ENCODE data around the gene PLEKHM3.

Gene PLEKHM3

GRCh38 chr2:207801259-207801658, 224.1 kb downstream of the PLEKHM3 start:
- Histone ChIP-seq H3K4me1 (ENCODE audit: control insufficient read depth, insufficient read depth, low read length) (peaks cover 22% of the 10 kb centered on the region), H3K27ac (ENCODE audit: low read depth, low read length) (peak overlapping the region; percentile 47), H3K9me3 (ENCODE audit: control insufficient read depth, insufficient read depth, low read length) (no peaks in the 10 kb centered on the region), H3K4me3 (ENCODE audit: low read depth, low read length) (no peak overlapping the region), H3K27me3 (ENCODE audit: control insufficient read depth, insufficient read depth, low read length) (no peaks in the 10 kb centered on the region), H3K36me3 (ENCODE audit: control insufficient read depth, insufficient read depth, low read length) (no peaks in the 10 kb centered on the region), H3K9ac (ENCODE audit: low read depth, low read length) (no peak overlapping the region)

GRCh38 chr2:207796585-207797350, 228.6 kb downstream of the PLEKHM3 start:
- H3K27ac ChIP-seq (ENCODE audit: low read depth, low read length), result peak overlapping the region; percentile 84
- H3K27me3 ChIP-seq (ENCODE audit: control insufficient read depth, insufficient read depth, low read length), result no peaks in the 10 kb centered on the region
- H3K36me3 ChIP-seq (ENCODE audit: control insufficient read depth, insufficient read depth, low read length), result no peaks in the 10 kb centered on the region
- no peaks in the 10 kb centered on the region for H3K9me3 ChIP-seq (ENCODE audit: control insufficient read depth, insufficient read depth, low read length)
- peaks cover 26% of the 10 kb centered on the region for H3K4me1 ChIP-seq (ENCODE audit: control insufficient read depth, insufficient read depth, low read length)
- no peak overlapping the region for H3K4me3 ChIP-seq (ENCODE audit: low read depth, low read length)
- peak overlapping the region; percentile 46; the same call in 1 of the 2 replicates for H3K9ac ChIP-seq (ENCODE audit: low read depth, low read length)

- Histone ChIP-seq H3K9me3 (ENCODE audit: control insufficient read depth, insufficient read depth, low read length) (no peaks in the 10 kb centered on the region), H3K9ac (ENCODE audit: low read depth, low read length) (peak overlapping the region; percentile 39), H3K27me3 (ENCODE audit: control insufficient read depth, insufficient read depth, low read length) (no peaks in the 10 kb centered on the region), H3K36me3 (ENCODE audit: control insufficient read depth, insufficient read depth, low read length) (no peaks in the 10 kb centered on the region), H3K4me3 (ENCODE audit: low read depth, low read length) (no peak overlapping the region), H3K4me1 (ENCODE audit: control insufficient read depth, insufficient read depth, low read length) (peaks cover 21% of the 10 kb centered on the region), H3K27ac (ENCODE audit: low read depth, low read length) (peak overlapping the region; percentile 95)
These were observed 233.0 kb downstream of the PLEKHM3 start for GRCh38 chr2:207792244-207792785.

- Histone ChIP-seq H3K9ac (ENCODE audit: low read depth, low read length) (no peak overlapping the region), H3K4me3 (ENCODE audit: low read depth, low read length) (no peak overlapping the region), H3K36me3 (ENCODE audit: control insufficient read depth, insufficient read depth, low read length) (no peaks in the 10 kb centered on the region), H3K4me1 (ENCODE audit: control insufficient read depth, insufficient read depth, low read length) (peaks cover 15% of the 10 kb centered on the region), H3K27ac (ENCODE audit: low read depth, low read length) (no peak overlapping the region), H3K9me3 (ENCODE audit: control insufficient read depth, insufficient read depth, low read length) (no peaks in the 10 kb centered on the region), H3K27me3 (ENCODE audit: control insufficient read depth, insufficient read depth, low read length) (no peaks in the 10 kb centered on the region)
These were observed 233.6 kb downstream of the PLEKHM3 start for GRCh38 chr2:207791579-207792243.

- Histone ChIP-seq H3K27ac (ENCODE audit: low read depth, low read length) (no peak overlapping the region), H3K4me1 (ENCODE audit: control insufficient read depth, insufficient read depth, low read length) (peaks cover 10% of the 10 kb centered on the region), H3K9me3 (ENCODE audit: control insufficient read depth, insufficient read depth, low read length) (no peaks in the 10 kb centered on the region), H3K4me3 (ENCODE audit: low read depth, low read length) (no peak overlapping the region), H3K9ac (ENCODE audit: low read depth, low read length) (no peak overlapping the region), H3K36me3 (ENCODE audit: control insufficient read depth, insufficient read depth, low read length) (no peaks in the 10 kb centered on the region), H3K27me3 (ENCODE audit: control insufficient read depth, insufficient read depth, low read length) (no peaks in the 10 kb centered on the region)
These were observed 234.4 kb downstream of the PLEKHM3 start for GRCh38 chr2:207790898-207791297.

GRCh38 chr2:207787800-207788199, 237.5 kb downstream of the PLEKHM3 start:
- Histone ChIP-seq H3K9ac (ENCODE audit: low read depth, low read length) (no peak overlapping the region), H3K36me3 (ENCODE audit: control insufficient read depth, insufficient read depth, low read length) (no peaks in the 10 kb centered on the region), H3K4me3 (ENCODE audit: low read depth, low read length) (no peak overlapping the region), H3K27me3 (ENCODE audit: control insufficient read depth, insufficient read depth, low read length) (no peaks in the 10 kb centered on the region), H3K4me1 (ENCODE audit: control insufficient read depth, insufficient read depth, low read length) (peaks cover 10% of the 10 kb centered on the region), H3K27ac (ENCODE audit: low read depth, low read length) (no peak overlapping the region), H3K9me3 (ENCODE audit: control insufficient read depth, insufficient read depth, low read length) (no peaks in the 10 kb centered on the region)

- Histone ChIP-seq H3K9ac (ENCODE audit: low read depth, low read length) (no peak overlapping the region), H3K9me3 (ENCODE audit: control insufficient read depth, insufficient read depth, low read length) (no peaks in the 10 kb centered on the region), H3K27me3 (ENCODE audit: control insufficient read depth, insufficient read depth, low read length) (no peaks in the 10 kb centered on the region), H3K36me3 (ENCODE audit: control insufficient read depth, insufficient read depth, low read length) (no peaks in the 10 kb centered on the region), H3K4me3 (ENCODE audit: low read depth, low read length) (no peak overlapping the region), H3K4me1 (ENCODE audit: control insufficient read depth, insufficient read depth, low read length) (peaks cover 6% of the 10 kb centered on the region; the same call in 1 of the 2 replicates), H3K27ac (ENCODE audit: low read depth, low read length) (no peak overlapping the region)
These were observed 238.3 kb downstream of the PLEKHM3 start for GRCh38 chr2:207787017-207787416.

GRCh38 chr2:207784898-207785297, 240.4 kb downstream of the PLEKHM3 start:
- no peaks in the 10 kb centered on the region for H3K27me3 ChIP-seq (ENCODE audit: control insufficient read depth, insufficient read depth, low read length)
- no peaks in the 10 kb centered on the region for H3K9me3 ChIP-seq (ENCODE audit: control insufficient read depth, insufficient read depth, low read length)
- H3K4me3 ChIP-seq (ENCODE audit: low read depth, low read length), result no peak overlapping the region
- H3K27ac ChIP-seq (ENCODE audit: low read depth, low read length), result no peak overlapping the region
- no peaks in the 10 kb centered on the region for H3K36me3 ChIP-seq (ENCODE audit: control insufficient read depth, insufficient read depth, low read length)
- no peak overlapping the region for H3K9ac ChIP-seq (ENCODE audit: low read depth, low read length)
- H3K4me1 ChIP-seq (ENCODE audit: control insufficient read depth, insufficient read depth, low read length), result peaks cover 2% of the 10 kb centered on the region; the same call in 1 of the 2 replicates

- H3K36me3 ChIP-seq (ENCODE audit: control insufficient read depth, insufficient read depth, low read length), result no peaks in the 10 kb centered on the region
- no peak overlapping the region for H3K27ac ChIP-seq (ENCODE audit: low read depth, low read length)
- H3K9me3 ChIP-seq (ENCODE audit: control insufficient read depth, insufficient read depth, low read length), result no peaks in the 10 kb centered on the region
These were observed 241.8 kb downstream of the PLEKHM3 start for GRCh38 chr2:207783514-207783913.

GRCh38 chr2:207782238-207783030, 242.9 kb downstream of the PLEKHM3 start:
- H3K4me1 ChIP-seq (ENCODE audit: control insufficient read depth, insufficient read depth, low read length), result peaks cover 5% of the 10 kb centered on the region; the same call in 1 of the 2 replicates
- no peak overlapping the region for H3K9ac ChIP-seq (ENCODE audit: low read depth, low read length)
- no peak overlapping the region for H3K27ac ChIP-seq (ENCODE audit: low read depth, low read length)
- H3K36me3 ChIP-seq (ENCODE audit: control insufficient read depth, insufficient read depth, low read length), result no peaks in the 10 kb centered on the region
- no peaks in the 10 kb centered on the region for H3K9me3 ChIP-seq (ENCODE audit: control insufficient read depth, insufficient read depth, low read length)
- no peak overlapping the region for H3K4me3 ChIP-seq (ENCODE audit: low read depth, low read length)
- H3K27me3 ChIP-seq (ENCODE audit: control insufficient read depth, insufficient read depth, low read length), result no peaks in the 10 kb centered on the region

More at GRCh38 chr2:207783514-207783913, 241.8 kb downstream of the PLEKHM3 start:
- H3K4me1 ChIP-seq (ENCODE audit: control insufficient read depth, insufficient read depth, low read length), result peaks cover 5% of the 10 kb centered on the region; the same call in 1 of the 2 replicates
- no peak overlapping the region for H3K9ac ChIP-seq (ENCODE audit: low read depth, low read length)
- no peaks in the 10 kb centered on the region for H3K27me3 ChIP-seq (ENCODE audit: control insufficient read depth, insufficient read depth, low read length)
- H3K4me3 ChIP-seq (ENCODE audit: low read depth, low read length), result no peak overlapping the region
